ENCODE results near the gene C14orf132.

C14orf132 gene

DNA sequence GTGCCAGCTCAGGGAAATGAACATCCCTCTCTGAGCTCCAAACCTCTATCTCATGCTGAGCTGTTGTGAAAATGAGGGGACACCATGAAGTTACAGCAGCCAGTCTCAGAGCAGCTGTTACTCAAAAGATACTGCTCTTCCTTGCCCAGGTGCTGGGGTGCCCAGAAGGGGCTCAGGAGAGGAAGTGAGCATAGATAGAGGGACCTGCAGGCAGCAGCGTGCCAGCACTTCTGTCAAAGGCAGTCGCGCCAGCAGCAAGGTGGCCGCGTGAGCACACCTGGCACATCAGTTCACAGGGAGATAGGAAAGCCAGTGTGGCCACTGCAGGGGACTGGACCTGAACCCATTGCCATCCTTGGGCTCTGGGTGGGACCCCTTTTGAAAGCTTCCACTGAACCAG, 27.8 kb downstream of the C14orf132 start:
- Histone ChIP-seq H3K9me2 (replicated peaks; ENCODE audit: low read depth, low read length) (no peaks in the 10 kb centered on the region), H3F3A (ENCODE audit: low read depth) (no peaks in the 10 kb centered on the region), H3K36me3 (ENCODE audit: insufficient read depth, low read length) (no peaks in the 10 kb centered on the region), H3K79me2 (ENCODE audit: insufficient read depth, low read length) (no peaks in the 10 kb centered on the region), H3K9me3 (ENCODE audit: insufficient read depth, low read depth, low read length) (no peaks in the 10 kb centered on the region), H3K4me1 (ENCODE audit: insufficient read depth, low read length, poor library complexity, severe bottlenecking) (no peaks in the 10 kb centered on the region), H2AFZ (ENCODE audit: low read length) (no peak overlapping the region), H3K4me2 (ENCODE audit: low read depth, low read length, poor library complexity, severe bottlenecking) (no peak overlapping the region), H3K4me3 (ENCODE audit: low read length, poor library complexity, severe bottlenecking) (no peak overlapping the region), H3K27me3 (ENCODE audit: insufficient read depth, low read length, poor library complexity, severe bottlenecking) (no peaks in the 10 kb centered on the region), H3K9ac (ENCODE audit: low read depth, low read length, poor library complexity, severe bottlenecking) (no peak overlapping the region), H4K20me1 (ENCODE audit: insufficient read depth, low read length, poor library complexity, severe bottlenecking) (no peaks in the 10 kb centered on the region)
- TF ChIP-seq EZH2phosphoT487 (IDR thresholded peaks at IDR 0.05; ENCODE audit: borderline replicate concordance): no peak
- TF ChIP-seq, protein P1, sequence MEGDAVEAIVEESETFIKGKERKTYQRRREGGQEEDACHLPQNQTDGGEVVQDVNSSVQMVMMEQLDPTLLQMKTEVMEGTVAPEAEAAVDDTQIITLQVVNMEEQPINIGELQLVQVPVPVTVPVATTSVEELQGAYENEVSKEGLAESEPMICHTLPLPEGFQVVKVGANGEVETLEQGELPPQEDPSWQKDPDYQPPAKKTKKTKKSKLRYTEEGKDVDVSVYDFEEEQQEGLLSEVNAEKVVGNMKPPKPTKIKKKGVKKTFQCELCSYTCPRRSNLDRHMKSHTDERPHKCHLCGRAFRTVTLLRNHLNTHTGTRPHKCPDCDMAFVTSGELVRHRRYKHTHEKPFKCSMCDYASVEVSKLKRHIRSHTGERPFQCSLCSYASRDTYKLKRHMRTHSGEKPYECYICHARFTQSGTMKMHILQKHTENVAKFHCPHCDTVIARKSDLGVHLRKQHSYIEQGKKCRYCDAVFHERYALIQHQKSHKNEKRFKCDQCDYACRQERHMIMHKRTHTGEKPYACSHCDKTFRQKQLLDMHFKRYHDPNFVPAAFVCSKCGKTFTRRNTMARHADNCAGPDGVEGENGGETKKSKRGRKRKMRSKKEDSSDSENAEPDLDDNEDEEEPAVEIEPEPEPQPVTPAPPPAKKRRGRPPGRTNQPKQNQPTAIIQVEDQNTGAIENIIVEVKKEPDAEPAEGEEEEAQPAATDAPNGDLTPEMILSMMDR (conservative IDR thresholded peaks at IDR 0.05; ENCODE audit: low read length): no peak

DNA sequence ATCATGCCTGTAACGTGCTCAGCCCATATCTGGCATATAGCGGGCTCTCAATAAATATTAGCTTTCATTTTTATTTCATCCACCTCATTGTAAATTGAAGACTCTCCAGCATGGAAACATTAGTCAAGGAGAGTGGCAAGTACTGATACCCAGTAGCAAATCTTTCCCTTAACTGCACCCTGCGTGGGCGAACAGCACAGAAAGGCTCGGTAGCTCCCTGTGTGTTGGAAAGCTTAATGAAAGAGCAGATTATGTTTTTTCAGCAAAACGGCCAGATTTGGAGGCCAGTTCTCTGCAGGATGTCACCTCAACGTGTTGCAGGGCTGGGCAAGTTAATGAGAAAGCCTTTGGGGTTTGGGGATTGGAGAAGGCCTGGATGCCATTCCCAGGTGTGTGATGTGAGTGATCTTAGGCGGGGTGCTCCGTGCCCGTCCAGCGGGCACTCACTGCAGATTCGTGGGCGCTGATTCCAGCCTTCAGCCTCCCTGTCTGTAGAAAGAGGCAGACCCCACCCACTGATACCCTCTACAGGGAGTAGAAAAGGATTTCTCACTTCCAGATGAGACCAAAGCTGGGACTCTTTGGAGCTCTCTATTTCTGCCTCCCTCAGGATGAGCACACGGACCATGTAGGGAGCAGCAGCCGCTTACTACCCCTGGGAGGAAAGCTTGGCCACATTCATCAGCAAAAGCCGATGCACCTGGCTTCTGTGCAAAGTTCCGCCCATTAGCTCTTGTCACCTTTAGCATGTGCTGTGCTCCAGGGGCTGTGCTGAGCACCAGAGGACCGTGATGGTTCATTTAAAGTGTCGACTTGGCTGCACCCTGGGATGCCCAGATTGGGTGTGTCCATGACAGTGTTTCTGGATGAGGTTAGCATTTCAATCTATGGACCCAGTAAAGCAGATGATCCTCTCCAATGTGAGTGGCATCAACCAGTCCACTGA, 29.1 kb downstream of the C14orf132 start:
- Histone ChIP-seq H4K20me1 (ENCODE audit: insufficient read depth, low read length, poor library complexity, severe bottlenecking) (no peaks in the 10 kb centered on the region), H3K4me3 (ENCODE audit: low read length, poor library complexity, severe bottlenecking) (no peak overlapping the region), H3F3A (ENCODE audit: low read depth) (no peaks in the 10 kb centered on the region), H3K9ac (ENCODE audit: low read depth, low read length, poor library complexity, severe bottlenecking) (no peak overlapping the region), H3K9me2 (replicated peaks; ENCODE audit: low read depth, low read length) (no peaks in the 10 kb centered on the region), H3K36me3 (ENCODE audit: insufficient read depth, low read length) (no peaks in the 10 kb centered on the region), H3K27me3 (ENCODE audit: insufficient read depth, low read length, poor library complexity, severe bottlenecking) (no peaks in the 10 kb centered on the region), H3K9me3 (ENCODE audit: insufficient read depth, low read depth, low read length) (no peaks in the 10 kb centered on the region), H2AFZ (ENCODE audit: low read length) (no peak overlapping the region), H3K79me2 (ENCODE audit: insufficient read depth, low read length) (no peaks in the 10 kb centered on the region), H3K4me2 (ENCODE audit: low read depth, low read length, poor library complexity, severe bottlenecking) (no peak overlapping the region), H3K4me1 (ENCODE audit: insufficient read depth, low read length, poor library complexity, severe bottlenecking) (no peaks in the 10 kb centered on the region)
- TF ChIP-seq EZH2phosphoT487 (IDR thresholded peaks at IDR 0.05; ENCODE audit: borderline replicate concordance): no peak
- TF ChIP-seq, protein P1 (conservative IDR thresholded peaks at IDR 0.05; ENCODE audit: low read length): no peak

DNA sequence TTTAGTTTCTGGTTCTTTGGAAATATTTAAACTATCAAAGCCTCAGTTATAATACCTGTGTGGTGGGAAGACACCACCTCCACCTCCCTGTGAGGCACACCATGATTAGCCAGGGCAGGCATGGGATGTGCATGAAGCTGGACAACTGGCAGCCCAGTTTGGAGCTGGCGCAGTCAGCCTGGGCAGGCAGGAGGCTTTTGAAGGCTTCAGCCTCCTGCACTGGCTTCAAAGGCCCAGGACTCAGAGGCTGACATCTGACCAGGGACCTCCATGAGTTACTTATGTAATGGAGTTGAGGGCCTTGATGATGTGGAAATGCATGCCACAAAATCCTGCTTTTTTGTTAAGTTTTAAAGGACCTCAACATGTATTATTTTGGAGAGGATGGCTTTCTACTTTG, 30.3 kb downstream of the C14orf132 start:
- Histone ChIP-seq H3K27me3 (ENCODE audit: insufficient read depth, low read length, poor library complexity, severe bottlenecking) (no peaks in the 10 kb centered on the region), H3K79me2 (ENCODE audit: insufficient read depth, low read length) (no peaks in the 10 kb centered on the region), H3K36me3 (ENCODE audit: insufficient read depth, low read length) (no peaks in the 10 kb centered on the region), H3K4me3 (ENCODE audit: low read length, poor library complexity, severe bottlenecking) (no peak overlapping the region), H3K4me1 (ENCODE audit: insufficient read depth, low read length, poor library complexity, severe bottlenecking) (no peaks in the 10 kb centered on the region), H3K9ac (ENCODE audit: low read depth, low read length, poor library complexity, severe bottlenecking) (no peak overlapping the region), H3K9me3 (ENCODE audit: insufficient read depth, low read depth, low read length) (no peaks in the 10 kb centered on the region), H4K20me1 (ENCODE audit: insufficient read depth, low read length, poor library complexity, severe bottlenecking) (no peaks in the 10 kb centered on the region), H2AFZ (ENCODE audit: low read length) (no peak overlapping the region), H3F3A (ENCODE audit: low read depth) (no peaks in the 10 kb centered on the region), H3K4me2 (ENCODE audit: low read depth, low read length, poor library complexity, severe bottlenecking) (no peak overlapping the region), H3K9me2 (replicated peaks; ENCODE audit: low read depth, low read length) (no peaks in the 10 kb centered on the region)
- TF ChIP-seq, protein P1 (conservative IDR thresholded peaks at IDR 0.05; ENCODE audit: low read length): no peak
- no peak for TF ChIP-seq EZH2phosphoT487 (IDR thresholded peaks at IDR 0.05; ENCODE audit: borderline replicate concordance)
